DND-41 (cell line): ENCODE measurements around the gene RETREG2.
A peak's percentile ranks its signal among the peaks of the same experiment; 100 is the strongest.

Experiments used
- ATAC-seq: fragments of 200-7000 bp; cut with Tn5 transposase; 3 replicates; pipeline ENCODE4 v1.9.1; 2021; ENCODE audit warnings: low read depth; ENCODE audit not compliant: insufficient read depth
- DNase-seq: peaks from one replicate; pipeline ENCODE4 v3.0.0-alpha.2; 2020
- H2AFZ ChIP-seq: 2 replicates; pipeline ENCODE4 v1.6.0; 2012; ENCODE audit warnings: low read depth, low read length
- H3K27ac ChIP-seq: 2 replicates; pipeline ENCODE4 v1.5.1; 2012; ENCODE audit warnings: low read length, inconsistent platforms
- H3K27me3 ChIP-seq: fragments of 200-600 bp; sonication (generic); 2 replicates; pipeline ENCODE4 v1.6.0; 2012; ENCODE audit warnings: low read length, mild to moderate bottlenecking, inconsistent platforms; ENCODE audit not compliant: insufficient read depth, poor library complexity
- H3K36me3 ChIP-seq: 2 replicates; pipeline ENCODE4 v1.5.1; 2012; ENCODE audit warnings: low read length, inconsistent platforms; ENCODE audit not compliant: insufficient read depth
- H3K4me1 ChIP-seq: 2 replicates; pipeline ENCODE4 v1.5.1; 2012; ENCODE audit warnings: mild to moderate bottlenecking, low read length; ENCODE audit not compliant: insufficient read depth
- H3K4me2 ChIP-seq: 2 replicates; pipeline ENCODE4 v1.6.0; 2012; ENCODE audit warnings: mild to moderate bottlenecking, moderate library complexity, low read length, inconsistent platforms; ENCODE audit not compliant: insufficient read depth
- H3K4me3 ChIP-seq, 2 experiments: fragments of 200-600 bp in 1 of 2; shearing (Covaris generic) in 1 of 2; 2 replicates each; pipeline ENCODE4 v1.5.1; 2012 to 2016; ENCODE audit warnings: inconsistent platforms in 2 of 2, low read length in 2 of 2, mild to moderate bottlenecking in 2 of 2, low read depth in 1 of 2, moderate library complexity in 1 of 2
- H3K79me2 ChIP-seq: 2 replicates; pipeline ENCODE4 v1.6.0; 2012; ENCODE audit warnings: low read length, inconsistent platforms; ENCODE audit not compliant: insufficient read depth
- H3K9ac ChIP-seq: 2 replicates; pipeline ENCODE4 v1.6.0; 2012; ENCODE audit warnings: low read depth, mild to moderate bottlenecking, inconsistent platforms, low read length, moderate library complexity
- H3K9me3 ChIP-seq: 2 replicates; pipeline ENCODE4 v1.5.1; 2012; ENCODE audit warnings: low read length, moderate library complexity, mild to moderate bottlenecking, inconsistent platforms; ENCODE audit not compliant: insufficient read depth, severe bottlenecking
- H4K20me1 ChIP-seq: 2 replicates; pipeline ENCODE4 v1.6.0; 2012; ENCODE audit warnings: low read length; ENCODE audit not compliant: insufficient read depth
- CTCF ChIP-seq: IDR thresholded peaks from 2 replicates; pipeline ENCODE4 v1.5.1; 2012; ENCODE audit warnings: borderline replicate concordance, low read length, moderate library complexity, mild to moderate bottlenecking; ENCODE audit not compliant: poor library complexity, severe bottlenecking; ENCODE audit errors: extremely low read depth
- EZH2 ChIP-seq: IDR thresholded peaks from 3 replicates; pipeline ENCODE4 v1.6.1; 2012; ENCODE audit warnings: borderline replicate concordance, low read depth, mild to moderate bottlenecking, moderate library complexity, low read length, inconsistent platforms; ENCODE audit not compliant: severe bottlenecking

RETREG2 gene

GRCh38 chr2:219142329-219142728, 35.7 kb upstream of the RETREG2 start:
- ATAC-seq = no peak
- no peak for DNase-seq
- peaks cover 37% of the 10 kb centered on the region for H3K36me3 ChIP-seq

GRCh38 chr2:219149667-219150066, 28.4 kb upstream of the RETREG2 start:
- H3K36me3 ChIP-seq = peaks cover 33% of the 10 kb centered on the region
- no peaks in the 10 kb centered on the region for H3K4me1 ChIP-seq
- DNase-seq (no peak), ATAC-seq (no peak)
- no peak overlapping the region for H3K9ac ChIP-seq
- no peak overlapping the region for H3K27ac ChIP-seq
- no peak overlapping the region for H2AFZ ChIP-seq
- H3K9me3 ChIP-seq = no peaks in the 10 kb centered on the region
- TF ChIP-seq CTCF (no peak), EZH2 (no peak)
- H3K79me2 ChIP-seq = no peaks in the 10 kb centered on the region
- no peak overlapping the region for H3K4me2 ChIP-seq
- H4K20me1 ChIP-seq = no peaks in the 10 kb centered on the region
- no peaks in the 10 kb centered on the region for H3K27me3 ChIP-seq
- H3K4me3 ChIP-seq = no peak overlapping the region

More at GRCh38 chr2:219142329-219142728, 35.7 kb upstream of the RETREG2 start:
- Histone ChIP-seq H3K27me3 (no peaks in the 10 kb centered on the region), H2AFZ (no peak overlapping the region), H3K79me2 (no peaks in the 10 kb centered on the region), H4K20me1 (no peaks in the 10 kb centered on the region), H3K9me3 (no peaks in the 10 kb centered on the region), H3K4me1 (no peaks in the 10 kb centered on the region), H3K9ac (no peak overlapping the region), H3K4me3 (no peak overlapping the region), H3K27ac (no peak overlapping the region), H3K4me2 (no peak overlapping the region)
- no peak for TF ChIP-seq CTCF
- TF ChIP-seq EZH2 = no peak

- DNase-seq (peak; percentile 39), ATAC-seq (peak; percentile 70)
- H3K36me3 ChIP-seq = peaks cover 12% of the 10 kb centered on the region; the same call in 1 of the 2 replicates
- TF ChIP-seq EZH2 (no peak), CTCF (peak; percentile 71)
- no peaks in the 10 kb centered on the region for H3K79me2 ChIP-seq
- H2AFZ ChIP-seq = no peak overlapping the region
- peaks cover 6% of the 10 kb centered on the region for H3K4me1 ChIP-seq
- H4K20me1 ChIP-seq = no peaks in the 10 kb centered on the region
- H3K9me3 ChIP-seq = no peaks in the 10 kb centered on the region
- H3K4me3 ChIP-seq = no peak overlapping the region
- H3K4me2 ChIP-seq = no peak overlapping the region
- H3K27ac ChIP-seq = no peak overlapping the region
- H3K9ac ChIP-seq = no peak overlapping the region
- no peaks in the 10 kb centered on the region for H3K27me3 ChIP-seq
Measured at GRCh38 chr2:219155054-219155644, 22.9 kb upstream of the RETREG2 start.
